WTC11 (cell line): ENCODE data around the gene MYL9. TPM values are rescaled to one million over a fixed set of nuclear protein-coding genes. Genes with fewer than 3 reads are reported as not detected.

Experiments used
- ATAC-seq: fragments of 200-7000 bp; cut with Tn5 transposase; 2 replicates; pipeline ENCODE4 v1.10.0; 2021; ENCODE audit warnings: mild to moderate bottlenecking, moderate library complexity
- CTCF ChIA-PET: fragments of 300-600 bp; sonication (Branson Sonifier 250); formaldehyde crosslinking; loops from one replicate; lab custom pipeline; 2021; ENCODE audit warnings: antibody characterized with exemption; lab: Charles Lee
- POLR2A ChIA-PET: fragments of 350-600 bp; sonication (Branson Sonifier 250); formaldehyde crosslinking; loops from one replicate; lab custom pipeline; 2021; ENCODE audit warnings: antibody characterized with exemption; lab: Charles Lee
- DNase-seq: peaks from one replicate; pipeline ENCODE4 v3.0.0; 2021; ENCODE audit warnings: low spot score
- H3K27ac Mint-ChIP-seq: 2 replicates; pipeline ENCODE4 v1.8.0; 2021; ENCODE audit warnings: mixed read lengths
- H3K27me3 Mint-ChIP-seq: 2 replicates; pipeline ENCODE4 v1.8.0; 2021; ENCODE audit warnings: low read depth, mild to moderate bottlenecking, moderate library complexity, mixed read lengths
- H3K36me3 Mint-ChIP-seq: 2 replicates; pipeline ENCODE4 v1.8.0; 2021; ENCODE audit warnings: mixed read lengths
- H3K4me1 Mint-ChIP-seq: 2 replicates; pipeline ENCODE4 v1.8.0; 2022; ENCODE audit warnings: mixed read lengths
- H3K4me3 Mint-ChIP-seq: 2 replicates; pipeline ENCODE4 v1.8.0; 2021; ENCODE audit warnings: mild to moderate bottlenecking, moderate library complexity, mixed read lengths
- H3K9me3 Mint-ChIP-seq: 2 replicates; pipeline ENCODE4 v1.8.0; 2021; ENCODE audit warnings: mixed read lengths
- ATF3 ChIP-seq: sonication (generic); formaldehyde crosslinking; conservative IDR thresholded peaks from 2 replicates; pipeline ENCODE4 v1.8.1; 2022; ENCODE audit warnings: mild to moderate bottlenecking, missing genetic modification reagents
- CDX4 ChIP-seq: fragments of 250-450 bp; sonication (Bioruptor Pico); IDR thresholded peaks from 2 replicates; pipeline ENCODE4 v1.9.0; 2021; ENCODE audit warnings: moderate library complexity, mild to moderate bottlenecking, inconsistent platforms, borderline replicate concordance
- FOXP4 ChIP-seq: sonication (generic); formaldehyde crosslinking; IDR thresholded peaks from 2 replicates; pipeline ENCODE4 v1.8.0; 2022; ENCODE audit warnings: mild to moderate bottlenecking, missing genetic modification reagents
- GABPB1 ChIP-seq: sonication (generic); formaldehyde crosslinking; IDR thresholded peaks from 2 replicates; pipeline ENCODE4 v1.8.1; 2023; ENCODE audit warnings: mild to moderate bottlenecking, missing genetic modification reagents
- GRHL2 ChIP-seq: fragments of 250-450 bp; sonication (Bioruptor Pico); IDR thresholded peaks from 2 replicates; pipeline ENCODE4 v1.8.0; 2022; ENCODE audit warnings: mild to moderate bottlenecking, moderate library complexity; ENCODE audit not compliant: insufficient replicate concordance, severe bottlenecking
- HMGXB4 ChIP-seq: sonication (generic); formaldehyde crosslinking; IDR thresholded peaks from 2 replicates; pipeline ENCODE4 v1.8.1; 2023; ENCODE audit warnings: mild to moderate bottlenecking, moderate library complexity, missing genetic modification reagents
- IRF2 ChIP-seq: sonication (generic); formaldehyde crosslinking; IDR thresholded peaks from 2 replicates; pipeline ENCODE4 v1.8.0; 2022; ENCODE audit warnings: low read depth, missing genetic modification reagents, borderline replicate concordance
- NFE2L1 ChIP-seq: sonication (generic); formaldehyde crosslinking; IDR thresholded peaks from 2 replicates; pipeline ENCODE4 v1.8.1; 2023; ENCODE audit warnings: missing genetic modification reagents
- SMAD4 ChIP-seq: sonication (generic); formaldehyde crosslinking; IDR thresholded peaks from 2 replicates; pipeline ENCODE4 v1.8.0; 2022; ENCODE audit warnings: mild to moderate bottlenecking, missing genetic modification reagents
- TEAD1 ChIP-seq: sonication (generic); formaldehyde crosslinking; IDR thresholded peaks from 2 replicates; pipeline ENCODE4 v1.8.0; 2022; ENCODE audit warnings: mild to moderate bottlenecking, missing genetic modification reagents
- ZBTB43 ChIP-seq: sonication (generic); formaldehyde crosslinking; IDR thresholded peaks from 2 replicates; pipeline ENCODE4 v1.8.1; 2023; ENCODE audit warnings: mild to moderate bottlenecking, missing genetic modification reagents
- ZNF219 ChIP-seq: sonication (generic); formaldehyde crosslinking; IDR thresholded peaks from 2 replicates; pipeline ENCODE4 v1.8.0; 2023; ENCODE audit warnings: missing genetic modification reagents, mild to moderate bottlenecking, borderline replicate concordance
- ZNF671 ChIP-seq: fragments of 250-450 bp; sonication (Bioruptor Pico); IDR thresholded peaks from 2 replicates; pipeline ENCODE4 v1.8.0; 2021; ENCODE audit warnings: mild to moderate bottlenecking
- total RNA-seq: library from RNA; stranded (reverse); gene quantifications from 3 replicates; pipeline ENCODE4 v1.2.3, GENCODE V29; 2021

MYL9 gene
- total RNA-seq, 1 experiment from 2014 or later, result 54.7 TPM

GRCh38 chr20:36543184-36544133, 2.1 kb downstream of the MYL9 start:
- POLR2A ChIA-PET, result interaction anchor here (0.6 kb wide), 1 partner anchor 12 kb away, joined by 3 read pairs; no protein-coding TSS in a partner anchor
- no peak overlapping the region; the same call in 1 of the 2 replicates for H3K4me3 Mint-ChIP-seq
- TF ChIP-seq HMGXB4 (CRISPR knock-in tag), result no peak
- TF ChIP-seq ZNF671 (CRISPR knock-in tag), result no peak
- no peak for TF ChIP-seq ZNF219 (CRISPR knock-in tag)
- no peak for TF ChIP-seq NFE2L1 (CRISPR knock-in tag)
- no peak for TF ChIP-seq IRF2 (CRISPR knock-in tag)
- no peak for TF ChIP-seq TEAD1 (CRISPR knock-in tag)
- no peak for TF ChIP-seq CDX4 (CRISPR knock-in tag)
- TF ChIP-seq, all 79 proteins: peak for 0
- CTCF ChIA-PET, result interaction anchor here (0.6 to 2.8 kb wide), 12 partner anchors 14 to 144 kb away, joined by 3 to 15 read pairs (median 4); partner anchors contain the start of gene RAB5IF
- ATAC-seq (no peak), DNase-seq (no peak)
- Mint-ChIP-seq H3K27ac (peak overlapping the region; percentile 57; the same call in 1 of the 2 replicates), H3K9me3 (no peaks in the 10 kb centered on the region), H3K27me3 (no peaks in the 10 kb centered on the region), H3K36me3 (no peaks in the 10 kb centered on the region), H3K4me1 (peaks cover 48% of the 10 kb centered on the region)

- ATAC-seq (no peak), DNase-seq (no peak)
- no peak for TF ChIP-seq ZBTB43 (CRISPR knock-in tag)
- TF ChIP-seq ATF3 (CRISPR knock-in tag), result no peak
- no peak for TF ChIP-seq FOXP4 (CRISPR knock-in tag)
- no peak for TF ChIP-seq SMAD4
- TF ChIP-seq GRHL2 (CRISPR knock-in tag), result no peak
- TF ChIP-seq GABPB1 (CRISPR knock-in tag), result no peak
- no peak for TF ChIP-seq ZNF219 (CRISPR knock-in tag)
- POLR2A ChIA-PET, result interaction anchor here (0.6 kb wide), 1 partner anchor 13 kb away, joined by 3 read pairs; no protein-coding TSS in a partner anchor
- Mint-ChIP-seq H3K27ac (peak overlapping the region; percentile 47; the same call in 1 of the 2 replicates), H3K36me3 (no peaks in the 10 kb centered on the region), H3K4me3 (no peak overlapping the region), H3K9me3 (no peaks in the 10 kb centered on the region), H3K27me3 (no peaks in the 10 kb centered on the region), H3K4me1 (peaks cover 49% of the 10 kb centered on the region)
- CTCF ChIA-PET, result interaction anchor here (0.7 to 2.8 kb wide), 4 partner anchors 41 to 97 kb away, joined by 3 to 15 read pairs (median 4); partner anchors contain the start of gene RAB5IF
These were observed 3.1 kb downstream of the MYL9 start for GRCh38 chr20:36544134-36545018.
